ENCODE measurements around the gene YWHAB.

- TF ChIP-seq POLR2A (IDR thresholded peaks at IDR 0.05) (no peak), CTCF (IDR thresholded peaks at IDR 0.05) (no peak), POLR2AphosphoS5 (IDR thresholded peaks at IDR 0.05) (no peak)
Observed at GRCh38 chr20:44943828-44944227, 58.3 kb downstream of the YWHAB start.
